CD4-positive, alpha-beta T cell treated with Interleukin-4 for 1 hour (primary cell): ENCODE data around the gene SLC36A3.

ENCODE experiments used
- DNase-seq, 2 donors: peaks; one replicate each; pipeline ENCODE4 v3.0.0-alpha.2; 2020 to 2022

Gene SLC36A3

GRCh38 chr5:151298063-151298855 lies 5.3 kb downstream of the SLC36A3 start:
- DNase-seq = no peak

GRCh38 chr5:151296974-151297373 lies 6.6 kb downstream of the SLC36A3 start:
- DNase-seq = no peak

- DNase-seq = no peak
Measured at GRCh38 chr5:151296478-151296830, 7.1 kb downstream of the SLC36A3 start.

GRCh38 chr5:151295791-151296477 lies 7.6 kb downstream of the SLC36A3 start:
- DNase-seq = no peak

- DNase-seq = no peak
Measured at GRCh38 chr5:151295138-151295537, 8.4 kb downstream of the SLC36A3 start.

GRCh38 chr5:151293624-151294023 lies 9.9 kb downstream of the SLC36A3 start:
- no peak for DNase-seq

GRCh38 chr5:151288180-151288579 lies 15.4 kb downstream of the SLC36A3 start:
- DNase-seq = no peak

- DNase-seq = no peak
Measured at GRCh38 chr5:151286246-151286645, 17.3 kb downstream of the SLC36A3 start.

GRCh38 chr5:151285683-151286082 lies 17.9 kb downstream of the SLC36A3 start:
- DNase-seq = no peak

GRCh38 chr5:151284392-151284967 lies 19.1 kb downstream of the SLC36A3 start:
- no peak for DNase-seq

GRCh38 chr5:151283120-151283825 lies 20.3 kb downstream of the SLC36A3 start:
- no peak for DNase-seq

GRCh38 chr5:151281001-151281639 lies 22.4 kb downstream of the SLC36A3 start:
- DNase-seq = no peak

- DNase-seq = no peak
Measured at GRCh38 chr5:151280443-151280842, 23.1 kb downstream of the SLC36A3 start.

GRCh38 chr5:151278845-151279244 lies 24.7 kb downstream of the SLC36A3 start:
- no peak for DNase-seq

GRCh38 chr5:151275803-151276202 lies 27.8 kb downstream of the SLC36A3 start:
- no peak for DNase-seq

GRCh38 chr5:151274666-151275065 lies 28.9 kb downstream of the SLC36A3 start:
- DNase-seq = no peak

GRCh38 chr5:151271336-151271735 lies 32.2 kb downstream of the SLC36A3 start:
- no peak for DNase-seq

GRCh38 chr5:151270599-151270998 lies 33.0 kb downstream of the SLC36A3 start:
- no peak for DNase-seq

- DNase-seq = no peak
Measured at GRCh38 chr5:151267491-151268260, 35.9 kb downstream of the SLC36A3 start.

- DNase-seq = no peak
Measured at GRCh38 chr5:151264113-151264512, 39.5 kb downstream of the SLC36A3 start.

- DNase-seq = no peak
Measured at GRCh38 chr5:151262532-151262931, 41.0 kb downstream of the SLC36A3 start.

- no peak for DNase-seq
Measured at GRCh38 chr5:151259931-151260330, 43.6 kb downstream of the SLC36A3 start.
